KMS-11 (cell line): Measurements from ENCODE around the gene CDKN3.

Source experiments
- H2AFZ ChIP-seq: fragments of 200-600 bp; sonication (generic); 2 replicates; pipeline ENCODE4 v1.6.1; 2016; ENCODE audit warnings: antibody characterized with exemption, mixed run types, low read depth
- H3K27ac ChIP-seq: fragments of 200-600 bp; sonication (generic); 2 replicates; pipeline ENCODE4 v1.6.1; 2016; ENCODE audit warnings: mild to moderate bottlenecking, mixed run types
- H3K27me3 ChIP-seq: fragments of 200-600 bp; sonication (generic); 2 replicates; pipeline ENCODE4 v1.6.1; 2017; ENCODE audit warnings: mild to moderate bottlenecking, low read depth, mixed run types, moderate library complexity; ENCODE audit not compliant: insufficient read depth
- H3K36me3 ChIP-seq: fragments of 200-600 bp; sonication (generic); 2 replicates; pipeline ENCODE4 v1.6.1; 2017; ENCODE audit warnings: mild to moderate bottlenecking, mixed run types; ENCODE audit not compliant: insufficient read depth
- H3K4me1 ChIP-seq: fragments of 200-600 bp; sonication (generic); 2 replicates; pipeline ENCODE4 v1.6.1; 2016; ENCODE audit warnings: mild to moderate bottlenecking, low read depth, mixed run types; ENCODE audit not compliant: poor library complexity, severe bottlenecking
- H3K4me2 ChIP-seq: fragments of 200-600 bp; sonication (generic); 2 replicates; pipeline ENCODE4 v1.7.0; 2016; ENCODE audit warnings: mild to moderate bottlenecking, mixed run types
- H3K4me3 ChIP-seq: fragments of 200-600 bp; sonication (generic); IDR thresholded peaks from 2 replicates; pipeline ENCODE4 v1.6.1; 2017; ENCODE audit warnings: low read depth, low read length, mixed read lengths; ENCODE audit not compliant: insufficient read depth
- H3K79me2 ChIP-seq: fragments of 200-600 bp; sonication (generic); 2 replicates; pipeline ENCODE4 v1.6.1; 2016; ENCODE audit warnings: low read depth, mixed run types; ENCODE audit not compliant: insufficient read depth
- H3K9ac ChIP-seq: fragments of 200-600 bp; sonication (generic); 2 replicates; pipeline ENCODE4 v1.6.1; 2016; ENCODE audit warnings: mild to moderate bottlenecking, mixed run types
- H4K20me1 ChIP-seq: fragments of 200-600 bp; sonication (generic); 2 replicates; pipeline ENCODE4 v1.6.1; 2016; ENCODE audit warnings: mild to moderate bottlenecking, mixed run types; ENCODE audit not compliant: insufficient read depth
- TF ChIP-seq, protein P1 (sequence below): fragments of 200-600 bp; sonication (generic); conservative IDR thresholded peaks from 2 replicates; pipeline ENCODE4 v1.6.1; 2017; ENCODE audit warnings: low read depth, mild to moderate bottlenecking, antibody characterized with exemption, low read length, moderate library complexity, mixed read lengths

CDKN3 gene

DNA sequence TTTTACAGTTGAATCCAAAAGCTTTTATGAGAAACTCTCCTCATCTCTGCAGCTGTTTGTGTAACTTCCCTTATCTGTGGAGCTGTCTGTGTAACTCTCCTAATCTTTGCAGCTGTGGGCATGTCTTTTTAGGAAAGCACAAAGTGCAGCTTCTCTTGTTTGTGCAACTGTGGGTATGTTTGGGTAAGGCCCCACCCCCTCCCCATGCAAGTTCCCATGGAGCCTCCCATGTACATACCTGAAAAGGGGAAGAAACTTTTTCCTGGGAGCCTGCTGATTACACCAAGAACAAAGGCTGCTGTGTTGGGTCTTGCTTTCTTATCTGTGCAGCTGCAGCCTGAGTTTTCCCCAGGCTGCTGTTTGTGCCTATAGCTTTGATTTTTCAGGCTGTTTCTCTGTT is 42.7 kb upstream of the CDKN3 start:
- H2AFZ ChIP-seq: no peak overlapping the region
- H3K27ac ChIP-seq: no peak overlapping the region
- H3K79me2 ChIP-seq: no peaks in the 10 kb centered on the region
- TF ChIP-seq, protein P1, sequence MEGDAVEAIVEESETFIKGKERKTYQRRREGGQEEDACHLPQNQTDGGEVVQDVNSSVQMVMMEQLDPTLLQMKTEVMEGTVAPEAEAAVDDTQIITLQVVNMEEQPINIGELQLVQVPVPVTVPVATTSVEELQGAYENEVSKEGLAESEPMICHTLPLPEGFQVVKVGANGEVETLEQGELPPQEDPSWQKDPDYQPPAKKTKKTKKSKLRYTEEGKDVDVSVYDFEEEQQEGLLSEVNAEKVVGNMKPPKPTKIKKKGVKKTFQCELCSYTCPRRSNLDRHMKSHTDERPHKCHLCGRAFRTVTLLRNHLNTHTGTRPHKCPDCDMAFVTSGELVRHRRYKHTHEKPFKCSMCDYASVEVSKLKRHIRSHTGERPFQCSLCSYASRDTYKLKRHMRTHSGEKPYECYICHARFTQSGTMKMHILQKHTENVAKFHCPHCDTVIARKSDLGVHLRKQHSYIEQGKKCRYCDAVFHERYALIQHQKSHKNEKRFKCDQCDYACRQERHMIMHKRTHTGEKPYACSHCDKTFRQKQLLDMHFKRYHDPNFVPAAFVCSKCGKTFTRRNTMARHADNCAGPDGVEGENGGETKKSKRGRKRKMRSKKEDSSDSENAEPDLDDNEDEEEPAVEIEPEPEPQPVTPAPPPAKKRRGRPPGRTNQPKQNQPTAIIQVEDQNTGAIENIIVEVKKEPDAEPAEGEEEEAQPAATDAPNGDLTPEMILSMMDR: no peak
- H3K4me2 ChIP-seq: no peak overlapping the region
- H3K4me3 ChIP-seq: no peak overlapping the region
- no peaks in the 10 kb centered on the region for H3K4me1 ChIP-seq
- no peaks in the 10 kb centered on the region for H4K20me1 ChIP-seq
- H3K27me3 ChIP-seq: no peaks in the 10 kb centered on the region
- H3K9ac ChIP-seq: no peak overlapping the region
- H3K36me3 ChIP-seq: no peaks in the 10 kb centered on the region

GRCh38 chr14:54354968-54355641 is 41.7 kb upstream of the CDKN3 start:
- Histone ChIP-seq H2AFZ (no peak overlapping the region), H3K4me3 (no peak overlapping the region), H4K20me1 (no peaks in the 10 kb centered on the region), H3K4me1 (no peaks in the 10 kb centered on the region), H3K36me3 (no peaks in the 10 kb centered on the region), H3K27ac (no peak overlapping the region), H3K79me2 (no peaks in the 10 kb centered on the region), H3K4me2 (no peak overlapping the region), H3K9ac (no peak overlapping the region), H3K27me3 (no peaks in the 10 kb centered on the region)
- TF ChIP-seq, protein P1: no peak

- Histone ChIP-seq H3K27ac (no peak overlapping the region), H3K36me3 (no peaks in the 10 kb centered on the region), H3K27me3 (no peaks in the 10 kb centered on the region), H2AFZ (no peak overlapping the region), H3K79me2 (no peaks in the 10 kb centered on the region), H3K4me2 (no peak overlapping the region), H3K9ac (no peak overlapping the region), H4K20me1 (no peaks in the 10 kb centered on the region), H3K4me1 (no peaks in the 10 kb centered on the region), H3K4me3 (no peak overlapping the region)
- TF ChIP-seq, protein P1: no peak
Measured at GRCh38 chr14:54355698-54356097, 41.1 kb upstream of the CDKN3 start.

DNA sequence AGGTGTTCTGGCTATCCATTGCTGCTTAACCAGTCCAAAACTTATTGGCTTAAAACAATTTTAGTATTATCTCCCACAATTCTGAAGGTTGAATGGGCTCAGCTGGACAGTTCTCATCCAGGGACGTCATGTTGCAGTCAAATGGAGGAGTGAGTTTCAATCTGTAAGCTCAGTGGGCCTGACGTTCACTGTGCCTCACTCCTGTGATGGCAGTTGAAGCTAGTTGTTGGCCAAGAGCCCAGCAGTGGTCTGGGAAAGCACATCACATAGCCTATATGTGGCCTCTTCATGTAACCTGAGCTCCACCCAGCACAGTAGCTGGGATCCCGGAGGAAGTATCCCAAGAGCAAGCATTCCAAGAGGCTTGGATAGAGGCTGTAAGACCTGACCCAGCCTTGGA is 40.6 kb upstream of the CDKN3 start:
- no peak overlapping the region for H2AFZ ChIP-seq
- H3K79me2 ChIP-seq: no peaks in the 10 kb centered on the region
- H3K27ac ChIP-seq: no peak overlapping the region

More for the DNA sequence above, 40.6 kb upstream of the CDKN3 start:
- H3K9ac ChIP-seq: no peak overlapping the region
- H3K36me3 ChIP-seq: no peaks in the 10 kb centered on the region
- no peaks in the 10 kb centered on the region for H4K20me1 ChIP-seq
- H3K27me3 ChIP-seq: no peaks in the 10 kb centered on the region
- H3K4me1 ChIP-seq: no peaks in the 10 kb centered on the region
- TF ChIP-seq, protein P1: no peak
- no peak overlapping the region for H3K4me2 ChIP-seq
- no peak overlapping the region for H3K4me3 ChIP-seq
